Glutamatergic neuron (in vitro differentiated cells): ENCODE results near the gene VSIG10L2. TPM values are rescaled to one million over a fixed set of nuclear protein-coding genes. Genes with fewer than 3 reads are reported as not detected.

Experiments used
- DNase-seq: peaks from one replicate; pipeline ENCODE4 v3.0.0; 2022
- H3K27ac Mint-ChIP-seq: one replicate; pipeline ENCODE4 v1.8.0; 2020; ENCODE audit warnings: mild to moderate bottlenecking, mixed read lengths, inconsistent platforms; ENCODE audit not compliant: unreplicated experiment
- H3K27me3 Mint-ChIP-seq: one replicate; pipeline ENCODE4 v1.8.0; 2020; ENCODE audit warnings: mild to moderate bottlenecking, moderate library complexity, mixed read lengths, inconsistent platforms; ENCODE audit not compliant: unreplicated experiment
- H3K36me3 Mint-ChIP-seq: one replicate; pipeline ENCODE4 v1.8.0; 2020; ENCODE audit warnings: mild to moderate bottlenecking, mixed read lengths, inconsistent platforms; ENCODE audit not compliant: unreplicated experiment
- H3K4me1 Mint-ChIP-seq: one replicate; pipeline ENCODE4 v1.8.0; 2020; ENCODE audit warnings: mild to moderate bottlenecking, low read depth, mixed read lengths, inconsistent platforms; ENCODE audit not compliant: unreplicated experiment
- H3K4me3 Mint-ChIP-seq: one replicate; pipeline ENCODE4 v1.8.0; 2020; ENCODE audit warnings: mild to moderate bottlenecking, mixed read lengths, inconsistent platforms; ENCODE audit not compliant: unreplicated experiment
- H3K9me3 Mint-ChIP-seq: one replicate; pipeline ENCODE4 v1.8.0; 2020; ENCODE audit warnings: mild to moderate bottlenecking, moderate library complexity, mixed read lengths, inconsistent platforms; ENCODE audit not compliant: unreplicated experiment
- CTCF ChIP-seq: fragments of 200-600 bp; sonication (generic); IDR thresholded peaks from one replicate; pipeline ENCODE4 v1.5.0; 2021; ENCODE audit not compliant: partially characterized antibody, unreplicated experiment
- total RNA-seq: library from RNA; stranded (reverse); fragmentation: NEBNext Ultra II Directional; extraction: Animal tissue kit (Norgen Biotek cat#: 25700); gene quantifications from one replicate; pipeline ENCODE4 v1.2.1, GENCODE V29; 2021; ENCODE audit not compliant: unreplicated experiment

The VSIG10L2 gene
- total RNA-seq, 1 donor from 2014 or later = not detected

- Mint-ChIP-seq H3K27me3 (no peaks in the 10 kb centered on the region), H3K4me1 (no peaks in the 10 kb centered on the region), H3K9me3 (no peaks in the 10 kb centered on the region), H3K27ac (no peak overlapping the region), H3K36me3 (peaks cover 3% of the 10 kb centered on the region), H3K4me3 (no peak overlapping the region)
- TF ChIP-seq CTCF = no peak
- no peak for DNase-seq
These were observed 48.7 kb downstream of the VSIG10L2 start for GRCh38 chr11:125994509-125994908.

- no peak overlapping the region for H3K4me3 Mint-ChIP-seq
- H3K27ac Mint-ChIP-seq = no peak overlapping the region
- H3K9me3 Mint-ChIP-seq = no peaks in the 10 kb centered on the region
- no peaks in the 10 kb centered on the region for H3K4me1 Mint-ChIP-seq
- TF ChIP-seq CTCF = no peak
- no peak for DNase-seq
- peaks cover 3% of the 10 kb centered on the region for H3K36me3 Mint-ChIP-seq
- H3K27me3 Mint-ChIP-seq = no peaks in the 10 kb centered on the region
These were observed 49.5 kb downstream of the VSIG10L2 start for GRCh38 chr11:125995313-125995712.

GRCh38 chr11:125998267-125998666, 52.4 kb downstream of the VSIG10L2 start:
- H3K27me3 Mint-ChIP-seq = no peaks in the 10 kb centered on the region
- H3K4me1 Mint-ChIP-seq = no peaks in the 10 kb centered on the region
- H3K4me3 Mint-ChIP-seq = no peak overlapping the region
- no peak for TF ChIP-seq CTCF
- H3K36me3 Mint-ChIP-seq = peaks cover 11% of the 10 kb centered on the region
- H3K27ac Mint-ChIP-seq = no peak overlapping the region
- no peak for DNase-seq
- no peaks in the 10 kb centered on the region for H3K9me3 Mint-ChIP-seq

GRCh38 chr11:125999234-125999880, 53.5 kb downstream of the VSIG10L2 start:
- Mint-ChIP-seq H3K27ac (peak overlapping the region; percentile 13), H3K36me3 (peaks cover 11% of the 10 kb centered on the region), H3K9me3 (no peaks in the 10 kb centered on the region), H3K4me3 (no peak overlapping the region), H3K27me3 (no peaks in the 10 kb centered on the region), H3K4me1 (no peaks in the 10 kb centered on the region)
- DNase-seq = no peak
- TF ChIP-seq CTCF = no peak

- no peaks in the 10 kb centered on the region for H3K27me3 Mint-ChIP-seq
- no peak for DNase-seq
- H3K4me3 Mint-ChIP-seq = no peak overlapping the region
- H3K27ac Mint-ChIP-seq = no peak overlapping the region
- peaks cover 9% of the 10 kb centered on the region for H3K36me3 Mint-ChIP-seq
- no peaks in the 10 kb centered on the region for H3K9me3 Mint-ChIP-seq
- H3K4me1 Mint-ChIP-seq = no peaks in the 10 kb centered on the region
- TF ChIP-seq CTCF = no peak
These were observed 56.3 kb downstream of the VSIG10L2 start for GRCh38 chr11:126002181-126002580.

Other genes starting within 250 kb of the VSIG10L2 start
- gene PATE1, start 199.8 kb upstream of the VSIG10L2 start, total RNA-seq = not detected
- not detected for gene PATE2, start 167.2 kb upstream of the VSIG10L2 start, total RNA-seq
- not detected for gene PATE3, start 157.9 kb upstream of the VSIG10L2 start, total RNA-seq
- gene PATE4, start 112.7 kb upstream of the VSIG10L2 start, total RNA-seq = not detected
- gene HYLS1, start 58.4 kb upstream of the VSIG10L2 start, total RNA-seq = 4.7 TPM
- 12.6 TPM for gene PUS3, start 42.8 kb upstream of the VSIG10L2 start, total RNA-seq
- 11.3 TPM for gene DDX25, start 41.5 kb upstream of the VSIG10L2 start, total RNA-seq
- gene CDON, start 116.8 kb downstream of the VSIG10L2 start, total RNA-seq = 21.0 TPM